ENCODE data around the gene RFX2.

- TF ChIP-seq CTCF (IDR thresholded peaks at IDR 0.05; ENCODE audit: insufficient read depth, low read depth, low read length) = no peak
- no peak for TF ChIP-seq EZH2 (IDR thresholded peaks at IDR 0.05; ENCODE audit: insufficient read depth, low read length)
Observed at GRCh38 chr19:5950741-5951140, 159.6 kb downstream of the RFX2 start.
